Epithelial cell of prostate (primary cell): ENCODE data around the gene CD2AP.

Experiments
- DNase-seq: peaks from one replicate; pipeline ENCODE4 v3.0.0-alpha.2; 2011; ENCODE audit warnings: low read depth, low spot score
- H3K27ac ChIP-seq: fragments of 450-650 bp; 2 replicates; pipeline ENCODE4 v1.5.1; 2017; ENCODE audit warnings: mild to moderate bottlenecking

CD2AP gene

GRCh38 chr6:47495207-47495606, 17.6 kb downstream of the CD2AP start:
- no peak for DNase-seq
- H3K27ac ChIP-seq, result no peak overlapping the region

- no peak for DNase-seq
- H3K27ac ChIP-seq, result no peak overlapping the region
Observed at GRCh38 chr6:47495954-47496545, 18.5 kb downstream of the CD2AP start.

GRCh38 chr6:47496935-47497579, 19.5 kb downstream of the CD2AP start:
- no peak overlapping the region for H3K27ac ChIP-seq
- no peak for DNase-seq

- no peak overlapping the region for H3K27ac ChIP-seq
- no peak for DNase-seq
Observed at GRCh38 chr6:47502920-47503319, 25.3 kb downstream of the CD2AP start.

- H3K27ac ChIP-seq, result no peak overlapping the region
- no peak for DNase-seq
Observed at GRCh38 chr6:47509937-47510336, 32.3 kb downstream of the CD2AP start.

- no peak for DNase-seq
- no peak overlapping the region for H3K27ac ChIP-seq
Observed at GRCh38 chr6:47512872-47513271, 35.3 kb downstream of the CD2AP start.

GRCh38 chr6:47519279-47519678, 41.7 kb downstream of the CD2AP start:
- H3K27ac ChIP-seq, result no peak overlapping the region
- DNase-seq, result no peak

GRCh38 chr6:47520282-47520681, 42.7 kb downstream of the CD2AP start:
- DNase-seq, result no peak
- H3K27ac ChIP-seq, result no peak overlapping the region

GRCh38 chr6:47521961-47522360, 44.4 kb downstream of the CD2AP start:
- DNase-seq, result no peak

GRCh38 chr6:47524136-47524845, 46.7 kb downstream of the CD2AP start:
- no peak for DNase-seq

More at GRCh38 chr6:47521961-47522360, 44.4 kb downstream of the CD2AP start:
- H3K27ac ChIP-seq, result no peak overlapping the region

GRCh38 chr6:47525330-47526057, 47.9 kb downstream of the CD2AP start:
- no peak for DNase-seq
- no peak overlapping the region for H3K27ac ChIP-seq

More at GRCh38 chr6:47524136-47524845, 46.7 kb downstream of the CD2AP start:
- no peak overlapping the region for H3K27ac ChIP-seq

- DNase-seq, result no peak
- no peak overlapping the region for H3K27ac ChIP-seq
Observed at GRCh38 chr6:47527274-47527673, 49.7 kb downstream of the CD2AP start.

- no peak for DNase-seq
Observed at GRCh38 chr6:47529734-47530133, 52.1 kb downstream of the CD2AP start.

GRCh38 chr6:47532981-47533585, 55.5 kb downstream of the CD2AP start:
- no peak overlapping the region for H3K27ac ChIP-seq
- no peak for DNase-seq

More at GRCh38 chr6:47529734-47530133, 52.1 kb downstream of the CD2AP start:
- no peak overlapping the region for H3K27ac ChIP-seq

GRCh38 chr6:47534063-47534462, 56.5 kb downstream of the CD2AP start:
- no peak overlapping the region for H3K27ac ChIP-seq
- no peak for DNase-seq

GRCh38 chr6:47535316-47536225, 58.0 kb downstream of the CD2AP start:
- DNase-seq, result no peak
- H3K27ac ChIP-seq, result no peak overlapping the region

GRCh38 chr6:47536816-47537401, 59.3 kb downstream of the CD2AP start:
- no peak for DNase-seq
- H3K27ac ChIP-seq, result no peak overlapping the region

GRCh38 chr6:47545223-47545622, 67.6 kb downstream of the CD2AP start:
- DNase-seq, result no peak
- H3K27ac ChIP-seq, result no peak overlapping the region

GRCh38 chr6:47551670-47552069, 74.1 kb downstream of the CD2AP start:
- no peak for DNase-seq

More at GRCh38 chr6:47551670-47552069, 74.1 kb downstream of the CD2AP start:
- no peak overlapping the region for H3K27ac ChIP-seq
